Testis (tissue), 5 donors: ENCODE measurements around the gene ATP2A1. TPM values are rescaled to one million over a fixed set of nuclear protein-coding genes. Genes with fewer than 3 reads are reported as not detected.

Source experiments
- DNase-seq: peaks from one replicate; pipeline ENCODE4 v3.0.0-alpha.2; 2019
- H3K27ac ChIP-seq, 2 donors: fragments of 200-600 bp; sonication (generic); one replicate each; pipeline ENCODE4 v1.5.1; 2019
- H3K27me3 ChIP-seq: fragments of 200-600 bp; sonication (generic); one replicate; pipeline ENCODE4 v1.5.1; 2019
- H3K36me3 ChIP-seq: fragments of 200-600 bp; sonication (generic); one replicate; pipeline ENCODE4 v1.5.1; 2017; ENCODE audit warnings: low read depth; ENCODE audit errors: missing control alignments
- H3K4me1 ChIP-seq: fragments of 200-600 bp; sonication (generic); one replicate; pipeline ENCODE4 v1.5.1; 2019
- H3K4me3 ChIP-seq, 2 donors: fragments of 200-600 bp; sonication (generic); one replicate each; pipeline ENCODE4 v1.5.1; 2017 to 2019
- H3K9me3 ChIP-seq: fragments of 200-600 bp; sonication (generic); one replicate; pipeline ENCODE4 v1.5.1; 2017
- CTCF ChIP-seq, 3 experiments: fragments of 450-650 bp in 2 of 3; fragments of 200-600 bp in 1 of 3; sonication (generic) in 1 of 3; IDR thresholded peaks; one replicate each; pipeline ENCODE4 v1.5.1; 2016 to 2019; ENCODE audit warnings: antibody characterized with exemption in 3 of 3, mild to moderate bottlenecking in 2 of 3, moderate library complexity in 1 of 3
- POLR2A ChIP-seq: fragments of 450-650 bp; IDR thresholded peaks from one replicate; pipeline ENCODE4 v1.6.1; 2017; ENCODE audit warnings: antibody characterized with exemption, mild to moderate bottlenecking, moderate library complexity
- WGBS, 2 donors: methylation state at CpG; one replicate each; pipeline ENCODE4 v1.1.5; 2018; 5-methylcytosine and 5-hydroxymethylcytosine counted together
- intact Hi-C: fragments of 100-400 bp; cut with DNase I; formaldehyde crosslinking; loops from one replicate; pipeline ENCODE4 v1.15.1; 2023; ENCODE audit warnings: low total_unique reads
- long read RNA-seq, 2 donors: transcript quantifications; one replicate each; lab custom pipeline, GENCODE V29; 2026
- polyA plus RNA-seq: library from polyadenylated mRNA; stranded (reverse); fragments of 350-450 nt; fragmentation: Illumina TruSeq; extraction: RNeasy Lipid Tissue Mini Kit (QIAGEN cat#74804); gene quantifications from one replicate; pipeline ENCODE4 v1.2.3, GENCODE V29; 2014; ENCODE audit warnings: low read depth, low replicate concordance; ENCODE audit not compliant: insufficient read depth
- total RNA-seq, 2 donors: library from RNA; depleted of rRNA; stranded (reverse); fragments of >200 nt; gene quantifications; one replicate each; pipeline ENCODE4 v1.2.3, GENCODE V29; 2016

Gene ATP2A1
- 10 to 100 TPM; 12.2 to 17.3 TPM for total RNA-seq
- 9.1 TPM for polyA plus RNA-seq
- long read RNA-seq, donor 1 = 0 reads
- long read RNA-seq, donor 2 = 0 reads

DNA sequence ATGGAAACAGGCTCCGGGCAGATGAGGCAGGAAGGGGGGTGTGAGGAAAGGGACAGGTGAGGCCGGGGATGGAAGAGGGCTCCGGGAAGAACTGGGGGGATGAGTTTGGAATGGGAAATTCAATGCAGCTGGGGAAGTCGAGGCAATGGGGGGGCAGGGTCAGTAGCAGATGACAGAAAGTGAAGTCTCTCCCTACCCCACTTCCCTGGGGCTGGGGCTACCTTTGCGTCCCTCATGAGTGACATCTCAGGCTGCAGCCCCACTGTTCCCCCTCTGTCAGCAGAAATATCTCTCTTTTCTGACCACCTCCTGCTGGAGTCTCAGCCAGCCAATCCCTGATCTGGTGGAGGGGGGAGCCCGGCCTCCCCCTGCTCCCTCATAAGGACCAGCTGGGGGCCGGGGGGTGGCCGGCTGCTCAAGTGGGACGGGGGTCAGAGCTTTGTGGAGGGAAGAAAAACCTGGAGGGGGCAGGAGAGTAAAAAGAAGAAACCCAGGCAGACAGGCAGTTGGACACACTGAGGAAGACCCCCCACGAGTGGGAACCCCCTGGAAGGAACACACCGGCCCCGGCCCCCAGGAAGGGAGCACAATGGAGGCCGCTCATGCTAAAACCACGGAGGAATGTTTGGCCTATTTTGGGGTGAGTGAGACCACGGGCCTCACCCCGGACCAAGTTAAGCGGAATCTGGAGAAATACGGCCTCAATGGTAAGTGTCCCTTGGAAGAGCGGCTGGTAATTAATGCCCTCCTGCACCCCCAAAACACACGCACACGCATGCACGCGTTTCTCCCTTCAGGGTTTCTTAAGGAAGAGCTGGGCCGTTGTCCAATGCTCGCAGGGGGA, at the start of gene ATP2A1:
TSS of gene ATP2A1 (plus strand) at position 406 of the 844 bp plus-strand sequence. CDS start at position 590, 184 bp downstream.
- Histone ChIP-seq H3K4me3 (peak within 1 kb of the TSS; percentile 56 to 58), H3K27me3 (no peaks in the 10 kb centered on the region), H3K9me3 (no peaks in the 10 kb centered on the region), H3K36me3 (no peaks in the 10 kb centered on the region), H3K4me1 (peaks cover 9% of the 10 kb centered on the region), H3K27ac (no peak within 1 kb of the TSS)
- DNase-seq = no peak
- TF ChIP-seq CTCF (IDR thresholded peaks at IDR 0.05) (no peak), POLR2A (no peak)
- intact Hi-C loops = no loop called here
- WGBS, 2 donors = 49 to 66% methylated on average over 21 to 25 of the region's 25 CpGs

DNA sequence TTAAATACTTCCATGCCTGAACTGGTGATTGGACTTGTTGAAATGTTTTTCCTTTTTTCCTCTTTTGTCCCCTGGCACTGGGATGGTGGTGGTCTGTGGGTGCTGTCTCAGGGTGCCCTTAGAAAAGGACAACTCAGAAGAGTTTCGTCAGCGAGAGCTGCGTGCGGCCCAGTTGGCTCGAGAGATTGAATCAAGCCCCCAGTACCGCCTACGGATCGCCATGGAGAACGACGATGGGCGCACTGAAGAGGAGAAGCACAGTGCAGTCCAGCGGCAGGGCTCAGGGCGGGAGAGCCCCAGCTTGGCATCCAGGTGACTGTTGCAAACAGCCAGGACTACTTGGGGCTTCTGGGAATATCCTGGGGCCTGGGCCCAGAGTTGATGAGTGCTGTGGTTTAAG, 48.5 kb upstream of the ATP2A1 start:
- H3K4me3 ChIP-seq = no peak overlapping the region
- H3K27ac ChIP-seq = no peak overlapping the region
- DNase-seq = no peak
- H3K4me1 ChIP-seq = peaks cover 17% of the 10 kb centered on the region
- TF ChIP-seq POLR2A = no peak
- no peak for TF ChIP-seq CTCF (IDR thresholded peaks at IDR 0.05)
- intact Hi-C loops = no loop called here
- 91 to 92% methylated on average over 13 of the region's 13 CpGs for WGBS, 2 donors
- H3K27me3 ChIP-seq = no peaks in the 10 kb centered on the region
- H3K9me3 ChIP-seq = no peaks in the 10 kb centered on the region
- peaks cover 3% of the 10 kb centered on the region for H3K36me3 ChIP-seq

DNA sequence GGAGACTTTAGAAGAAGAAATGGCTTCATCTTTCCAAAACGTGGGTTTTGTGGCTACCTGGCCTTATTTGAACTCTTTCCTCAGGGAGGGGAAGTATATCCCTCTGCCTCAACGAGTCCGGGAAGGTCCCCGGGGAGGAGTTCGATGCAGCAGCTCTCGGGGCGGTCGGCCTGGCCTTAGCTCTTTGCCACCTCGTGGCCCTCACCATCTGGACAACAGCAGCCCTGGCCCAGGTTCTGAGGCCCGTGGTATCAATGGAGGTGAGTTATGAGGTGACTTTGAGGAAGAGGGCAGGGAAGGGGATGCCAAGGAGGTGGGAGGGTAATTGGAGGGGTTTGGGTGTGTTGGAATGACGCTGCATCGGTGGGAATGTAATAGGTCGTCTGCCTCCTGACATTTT, 47.8 kb upstream of the ATP2A1 start:
- WGBS, 2 donors = 88% methylated on average over 13 of the region's 13 CpGs

GRCh38 chr16:28834349-28834748, 43.9 kb upstream of the ATP2A1 start:
- intact Hi-C loops = no loop called here
- TF ChIP-seq POLR2A = no peak
- TF ChIP-seq CTCF (IDR thresholded peaks at IDR 0.05) = no peak
- no peaks in the 10 kb centered on the region for H3K36me3 ChIP-seq
- H3K27ac ChIP-seq = no peak overlapping the region
- no peaks in the 10 kb centered on the region for H3K27me3 ChIP-seq
- no peaks in the 10 kb centered on the region for H3K9me3 ChIP-seq
- H3K4me3 ChIP-seq = no peak overlapping the region
- no peak for DNase-seq
- H3K4me1 ChIP-seq = no peaks in the 10 kb centered on the region
- WGBS, 2 donors = 92 to 93% methylated on average over 13 to 14 of the region's 14 CpGs

More for the DNA sequence above, 47.8 kb upstream of the ATP2A1 start:
- Histone ChIP-seq H3K4me3 (no peak overlapping the region), H3K36me3 (peaks cover 3% of the 10 kb centered on the region), H3K9me3 (no peaks in the 10 kb centered on the region), H3K27ac (no peak overlapping the region), H3K27me3 (no peaks in the 10 kb centered on the region), H3K4me1 (peaks cover 9% of the 10 kb centered on the region)
- intact Hi-C loops = no loop called here
- DNase-seq = no peak
- no peak for TF ChIP-seq CTCF (IDR thresholded peaks at IDR 0.05)
- no peak for TF ChIP-seq POLR2A
